Measurements from ENCODE around the gene PLEKHD1.
"Not testable (repeated sequence)": the region's sequence is repeated elsewhere in the genome, so short reads cannot be mapped to it uniquely, and the experiment has no call there.

PLEKHD1 gene

GRCh38 chr14:69484444-69485314, at the start of gene PLEKHD1:
Gene PLEKHD1, plus strand, starts transcription at chr14:69484728. Its CDS starts 238 bp downstream, at chr14:69484966.
- no peak for DNase-seq

- DNase-seq, result no peak
Measured at GRCh38 chr14:69439521-69440270, 44.8 kb upstream of the PLEKHD1 start.

- no peak for DNase-seq
Measured at GRCh38 chr14:69441948-69442347, 42.6 kb upstream of the PLEKHD1 start.

- no peak for DNase-seq
Measured at GRCh38 chr14:69443296-69443805, 41.2 kb upstream of the PLEKHD1 start.

- DNase-seq, result no peak
Measured at GRCh38 chr14:69449216-69449615, 35.3 kb upstream of the PLEKHD1 start.

DNA sequence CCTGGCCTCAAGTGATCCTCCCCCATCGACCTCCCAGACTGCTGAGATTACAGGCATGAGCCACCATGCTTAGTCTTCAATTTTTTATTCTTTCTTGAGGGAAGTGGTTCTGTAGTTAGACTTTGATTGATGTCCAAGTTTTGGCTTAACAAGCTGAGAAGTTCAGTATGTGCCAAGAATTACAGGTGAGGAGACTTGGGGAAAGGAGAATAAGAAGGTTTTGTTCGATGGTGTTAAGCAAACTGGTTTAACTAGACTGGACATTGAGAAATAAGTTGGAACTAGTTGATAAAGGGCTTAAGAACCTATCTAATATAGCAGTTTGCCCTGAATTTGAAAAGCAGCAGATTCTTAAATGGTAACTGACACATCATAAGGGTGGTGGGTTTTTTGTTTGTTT, 32.6 kb upstream of the PLEKHD1 start:
- no peak for DNase-seq

DNA sequence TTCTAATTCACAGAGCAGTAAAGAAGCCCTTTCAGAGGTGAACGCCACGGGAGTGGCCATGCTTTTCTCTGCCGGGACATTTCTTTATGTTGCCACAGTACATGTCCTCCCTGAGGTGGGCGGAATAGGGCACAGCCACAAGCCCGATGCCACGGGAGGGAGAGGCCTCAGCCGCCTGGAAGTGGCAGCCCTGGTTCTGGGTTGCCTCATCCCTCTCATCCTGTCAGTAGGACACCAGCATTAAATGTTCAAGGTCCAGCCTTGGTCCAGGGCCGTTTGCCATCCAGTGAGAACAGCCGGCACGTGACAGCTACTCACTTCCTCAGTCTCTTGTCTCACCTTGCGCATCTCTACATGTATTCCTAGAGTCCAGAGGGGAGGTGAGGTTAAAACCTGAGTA, 26.2 kb upstream of the PLEKHD1 start:
- DNase-seq, result no peak

DNA sequence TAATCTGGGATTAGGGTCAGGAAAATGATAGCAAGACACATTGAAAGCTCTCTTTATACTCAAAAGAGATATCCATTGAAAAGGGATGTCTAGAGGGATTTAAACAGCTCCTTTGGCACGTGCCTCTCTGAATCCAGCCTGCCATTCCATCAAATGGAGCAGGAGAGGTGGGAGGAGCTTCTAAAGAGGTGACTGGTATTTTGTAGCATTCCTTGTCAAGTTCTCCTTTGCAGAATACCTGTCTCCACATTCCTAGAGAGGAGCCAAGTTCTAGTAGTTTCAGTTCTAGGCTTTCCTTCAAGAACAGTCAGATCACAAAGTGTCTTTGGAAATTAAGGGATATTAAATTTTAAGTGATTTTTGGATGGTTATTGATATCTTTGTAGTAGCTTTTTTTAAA, 25.4 kb upstream of the PLEKHD1 start:
- no peak for DNase-seq

GRCh38 chr14:69460093-69460701, 24.3 kb upstream of the PLEKHD1 start:
- peak; percentile 30 for DNase-seq

DNA sequence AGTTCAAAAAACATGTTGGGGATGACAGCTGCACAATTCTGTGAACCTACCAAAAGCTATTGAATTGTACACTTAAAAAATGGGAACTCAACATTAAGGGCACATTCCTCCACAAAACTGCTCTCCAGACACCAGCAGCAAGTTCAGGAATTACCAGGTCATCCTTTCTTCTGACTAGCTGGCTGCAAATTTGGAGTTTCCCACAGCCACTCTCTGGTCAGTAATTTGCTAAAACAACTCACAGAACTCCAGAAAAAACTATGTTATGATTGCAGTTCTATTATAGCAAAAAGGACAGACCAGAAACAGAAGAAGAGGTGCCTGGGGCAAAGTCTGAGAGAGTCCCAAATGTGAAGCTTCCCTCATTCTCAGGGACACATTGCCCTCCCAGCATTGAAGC, 20.1 kb upstream of the PLEKHD1 start:
- no peak for DNase-seq

DNA sequence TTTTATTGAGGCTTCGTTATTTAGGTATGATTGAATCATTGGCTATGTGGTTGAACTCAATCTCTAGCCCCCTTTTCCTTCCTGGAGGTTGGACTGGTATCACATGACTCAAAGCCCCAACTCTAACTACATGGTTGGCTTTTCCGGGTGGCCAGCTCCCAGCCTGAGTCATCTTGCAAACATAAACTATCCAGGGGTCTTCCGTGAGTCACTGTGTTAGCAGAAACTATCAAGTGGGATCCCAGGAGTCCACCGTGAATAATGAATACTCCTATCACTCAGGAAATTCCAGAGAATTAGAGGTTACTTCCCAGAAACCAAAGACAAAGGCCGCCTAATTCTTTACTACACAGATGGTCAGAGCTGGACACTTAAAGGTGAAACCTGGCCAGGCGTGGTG, 19.7 kb upstream of the PLEKHD1 start:
- no peak for DNase-seq

- DNase-seq, result no peak
Measured at GRCh38 chr14:69468949-69469348, 15.6 kb upstream of the PLEKHD1 start.

DNA sequence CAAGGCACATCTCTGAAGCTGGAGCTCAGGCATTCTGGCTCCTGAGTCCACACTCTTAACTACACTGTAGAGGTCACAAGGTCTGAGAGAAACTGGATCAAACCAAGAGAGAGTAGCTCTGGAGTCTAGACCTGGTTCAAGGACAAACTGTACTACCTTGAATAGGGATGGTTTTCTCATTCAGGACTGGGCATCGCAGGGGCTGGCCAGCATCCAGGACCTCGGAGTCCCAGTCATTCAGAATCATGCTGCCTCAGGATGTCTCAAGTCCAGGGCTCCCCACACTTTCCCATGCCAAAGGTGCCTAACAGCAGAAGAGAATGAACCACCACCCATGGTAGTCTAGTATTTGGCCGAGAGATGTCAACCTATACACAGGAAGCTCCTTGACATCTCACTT, 13.1 kb upstream of the PLEKHD1 start:
- no peak for DNase-seq

- DNase-seq, result no peak
Measured at GRCh38 chr14:69471916-69472315, 12.6 kb upstream of the PLEKHD1 start.

GRCh38 chr14:69473260-69473659, 11.3 kb upstream of the PLEKHD1 start:
- no peak for DNase-seq

DNA sequence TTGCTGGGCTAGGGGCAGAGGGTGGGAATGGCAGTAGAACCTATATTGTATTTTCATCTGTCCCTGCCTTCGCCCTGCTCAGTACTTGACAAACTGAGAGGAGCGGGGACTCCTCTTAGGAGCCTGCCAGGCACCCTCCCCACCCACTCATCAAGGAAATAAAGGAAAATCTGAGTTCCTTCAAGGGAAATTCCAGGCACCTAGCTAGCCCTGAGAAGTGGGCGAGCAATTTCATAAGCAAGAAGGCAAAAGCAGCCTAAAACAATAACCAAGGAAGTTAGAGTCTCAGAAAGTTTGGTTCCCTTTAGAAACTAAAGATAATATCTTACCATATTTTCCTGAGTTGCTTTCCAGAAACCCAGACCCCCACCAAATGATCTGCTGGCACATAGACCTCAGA, 10.6 kb upstream of the PLEKHD1 start:
- DNase-seq, result no peak

DNA sequence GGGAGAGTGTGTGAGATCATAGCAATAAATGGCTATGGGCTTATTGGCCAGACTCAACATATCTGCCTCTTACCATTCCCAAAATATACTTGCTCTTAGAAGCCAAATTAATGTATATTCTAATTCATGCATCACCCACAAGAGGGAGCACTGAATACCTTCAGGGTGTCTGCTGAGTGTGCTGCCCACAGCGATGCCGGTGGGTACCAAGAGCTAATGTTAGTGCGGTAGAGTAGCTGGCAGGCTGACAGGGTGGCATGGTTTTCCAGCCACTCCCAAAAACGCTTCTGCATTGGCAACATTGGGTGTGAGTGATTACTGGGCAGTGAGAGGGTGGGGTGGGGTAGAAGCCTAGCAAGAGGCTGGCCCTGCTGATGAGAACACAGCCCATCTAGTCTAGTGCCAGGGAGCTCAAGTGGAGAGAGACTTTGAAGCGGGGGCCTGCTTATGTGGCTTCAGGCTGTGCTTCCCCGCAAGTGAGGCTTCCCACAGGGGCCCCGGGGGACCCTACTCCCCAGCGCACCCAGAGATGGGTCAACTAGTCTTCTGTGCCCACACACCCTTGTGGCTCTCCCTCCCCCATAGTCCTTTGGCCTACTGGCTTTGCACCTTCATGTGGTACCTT, 9.2 kb upstream of the PLEKHD1 start:
- DNase-seq, result peak; percentile 16

GRCh38 chr14:69476824-69477450, 7.6 kb upstream of the PLEKHD1 start:
- not testable (repeated sequence) for DNase-seq

- not testable (repeated sequence) for DNase-seq
Measured at GRCh38 chr14:69478055-69478454, 6.5 kb upstream of the PLEKHD1 start.

- no peak for DNase-seq
Measured at GRCh38 chr14:69479696-69480095, 4.8 kb upstream of the PLEKHD1 start.

GRCh38 chr14:69480136-69480535, 4.4 kb upstream of the PLEKHD1 start:
- DNase-seq, result no peak

GRCh38 chr14:69481815-69482568, 2.5 kb upstream of the PLEKHD1 start:
- no peak for DNase-seq
